Neuronal stem cell (in vitro differentiated cells): ENCODE results near the gene PLD5.
"Not testable (repeated sequence)": the region's sequence is repeated elsewhere in the genome, so short reads cannot be mapped to it uniquely, and the experiment has no call there.

Experiments used
- DNase-seq: peaks from one replicate; pipeline ENCODE4 v3.0.0-alpha.2; 2013; ENCODE audit warnings: low spot score
- H2AFZ ChIP-seq: one replicate; pipeline ENCODE4 v1.6.1; 2013; ENCODE audit warnings: mild to moderate bottlenecking, low read length, inconsistent platforms
- H2AK5ac ChIP-seq: 2 replicates; pipeline ENCODE4 v1.6.1; 2013; ENCODE audit warnings: low read depth, mild to moderate bottlenecking, inconsistent platforms, low read length, moderate library complexity, mixed read lengths
- H2BK120ac ChIP-seq: 2 replicates; pipeline ENCODE4 v1.6.1; 2013; ENCODE audit warnings: low read depth, mild to moderate bottlenecking, inconsistent platforms, low read length, moderate library complexity, mixed read lengths
- H2BK12ac ChIP-seq: one replicate; pipeline ENCODE4 v1.6.1; 2013; ENCODE audit warnings: low read length, inconsistent platforms
- H2BK15ac ChIP-seq: 2 replicates; pipeline ENCODE4 v1.6.1; 2013; ENCODE audit warnings: mild to moderate bottlenecking, low read length, inconsistent platforms, mixed read lengths
- H2BK5ac ChIP-seq: one replicate; pipeline ENCODE4 v1.6.1; 2013; ENCODE audit warnings: inconsistent platforms, mild to moderate bottlenecking, low read length, moderate library complexity
- H3K14ac ChIP-seq: one replicate; pipeline ENCODE4 v1.6.1; 2013; ENCODE audit warnings: low read length, inconsistent platforms
- H3K18ac ChIP-seq: 2 replicates; pipeline ENCODE4 v1.6.1; 2013; ENCODE audit warnings: low read length, inconsistent platforms
- H3K23ac ChIP-seq: 2 replicates; pipeline ENCODE4 v1.6.1; 2013; ENCODE audit warnings: low read depth, mild to moderate bottlenecking, mixed read lengths, low read length, inconsistent platforms; ENCODE audit not compliant: poor library complexity
- H3K27ac ChIP-seq: replicated peaks from 3 replicates; pipeline ENCODE4 v1.5.1; 2013; ENCODE audit warnings: low read length, inconsistent platforms
- H3K27me3 ChIP-seq, 3 experiments: 2 replicates each; pipeline ENCODE4 v1.6.1; 2013; ENCODE audit warnings: low read length in 3 of 3, mild to moderate bottlenecking in 2 of 3, inconsistent platforms in 1 of 3, low read depth in 1 of 3, mixed read lengths in 1 of 3, moderate library complexity in 1 of 3; ENCODE audit not compliant: control insufficient read depth in 3 of 3, insufficient read depth in 3 of 3
- H3K36me3 ChIP-seq, 2 donors: replicated peaks in 1 of 2; 2 replicates each; pipeline ENCODE4 v1.6.1; 2013; ENCODE audit warnings: low read length in 2 of 2; ENCODE audit not compliant: control insufficient read depth in 2 of 2, insufficient read depth in 2 of 2
- H3K4ac ChIP-seq: 2 replicates; pipeline ENCODE4 v1.6.1; 2013; ENCODE audit warnings: inconsistent platforms, mild to moderate bottlenecking, low read length, moderate library complexity
- H3K4me1 ChIP-seq, 2 donors: 1 replicate in 1 of 2; 2 replicates in 1 of 2; pipeline ENCODE4 v1.6.1; 2013; ENCODE audit warnings: low read length in 2 of 2, low read depth in 1 of 2; ENCODE audit not compliant: control insufficient read depth in 2 of 2, insufficient read depth in 1 of 2
- H3K4me2 ChIP-seq: one replicate; pipeline ENCODE4 v1.6.1; 2013; ENCODE audit warnings: mild to moderate bottlenecking, low read length, inconsistent platforms; ENCODE audit not compliant: insufficient read depth, poor library complexity, severe bottlenecking
- H3K4me3 ChIP-seq, 2 donors: 2 replicates each; pipeline ENCODE4 v1.5.1; 2013; ENCODE audit warnings: low read length in 2 of 2, mild to moderate bottlenecking in 2 of 2, inconsistent platforms in 1 of 2, moderate library complexity in 1 of 2
- H3K79me1 ChIP-seq: one replicate; pipeline ENCODE4 v1.6.1; 2013; ENCODE audit warnings: low read depth, mild to moderate bottlenecking, inconsistent platforms, low read length, moderate library complexity
- H3K9ac ChIP-seq: one replicate; pipeline ENCODE4 v1.6.1; 2013; ENCODE audit warnings: mild to moderate bottlenecking, low read depth, low read length, inconsistent platforms; ENCODE audit not compliant: poor library complexity
- H3K9me3 ChIP-seq, 2 donors: replicated peaks in 1 of 2; 2 replicates each; pipeline versions ENCODE3 to v1.6.1; 2013; ENCODE audit warnings: low read length in 2 of 2, mild to moderate bottlenecking in 2 of 2, inconsistent platforms in 1 of 2, low read depth in 1 of 2, mixed read lengths in 1 of 2, moderate library complexity in 1 of 2; ENCODE audit not compliant: control insufficient read depth in 2 of 2, insufficient read depth in 1 of 2
- H4K8ac ChIP-seq: one replicate; pipeline ENCODE4 v1.6.1; 2013; ENCODE audit warnings: low read depth, mild to moderate bottlenecking, inconsistent platforms, low read length, moderate library complexity
- H4K91ac ChIP-seq: one replicate; pipeline ENCODE4 v1.6.1; 2013; ENCODE audit warnings: low read length, low read depth, mild to moderate bottlenecking, inconsistent platforms; ENCODE audit not compliant: poor library complexity
- WGBS, 2 donors: extraction: QIAGEN DNeasy Blood & Tissue Kit; methylation state at CpG; one replicate each; pipeline ENCODE4 v1.1.7; 2013; ENCODE audit warnings: missing lambda C conversion rate in 2 of 2, mixed read lengths in 1 of 2; ENCODE audit not compliant: insufficient read length in 2 of 2, insufficient replicate concordance in 1 of 2; ENCODE audit errors: extremely low coverage in 2 of 2; 5-methylcytosine and 5-hydroxymethylcytosine counted together

The PLD5 gene

DNA sequence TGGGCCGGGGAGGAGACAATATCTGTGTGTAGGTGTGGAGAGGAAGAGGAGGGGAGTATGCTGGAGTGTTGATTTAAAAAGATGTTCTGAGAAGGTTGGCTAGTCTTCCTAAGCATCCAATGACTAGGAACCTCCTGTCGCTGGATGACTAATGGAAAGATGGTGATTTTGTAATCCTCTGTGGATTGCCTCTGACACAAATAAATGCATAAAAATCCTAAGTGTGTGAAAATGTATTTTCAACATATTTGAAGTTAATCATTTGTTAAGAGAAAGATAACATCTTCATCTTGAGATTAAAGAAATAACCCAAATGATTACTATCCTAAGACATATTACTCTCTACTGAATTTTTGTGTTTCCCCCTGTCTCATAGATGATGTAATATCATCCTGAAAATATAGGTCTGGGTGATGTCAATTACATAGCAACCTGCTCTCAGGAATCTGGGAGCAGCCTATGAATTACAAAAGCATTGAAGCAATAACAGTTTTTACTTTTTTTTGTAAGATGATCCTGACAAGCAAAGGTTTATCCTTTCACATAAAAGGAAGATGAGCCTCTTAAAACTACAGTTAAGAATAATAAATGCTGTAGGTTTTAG, 305.1 kb downstream of the PLD5 start:
- H2BK12ac ChIP-seq, result no peak overlapping the region
- H2BK5ac ChIP-seq, result no peak overlapping the region
- H3K4me2 ChIP-seq, result no peak overlapping the region
- H3K4me3 ChIP-seq, result no peak overlapping the region
- H3K4ac ChIP-seq, result no peak overlapping the region
- no peak overlapping the region for H3K23ac ChIP-seq
- H2AK5ac ChIP-seq, result no peak overlapping the region
- H3K27me3 ChIP-seq, result no peaks in the 10 kb centered on the region
- H3K18ac ChIP-seq, result no peak overlapping the region
- no peaks in the 10 kb centered on the region for H3K79me1 ChIP-seq
- H2AFZ ChIP-seq, result no peak overlapping the region
- H2BK15ac ChIP-seq, result no peak overlapping the region
- H3K9ac ChIP-seq, result no peak overlapping the region
- WGBS, 2 donors, result no CpG with 5 or more reads among the region's 2 CpGs
- peaks cover 0 to 6% of the 10 kb centered on the region in 2 donors for H3K4me1 ChIP-seq
- H3K9me3 ChIP-seq, result peaks cover 2 to 25% of the 10 kb centered on the region in 2 donors
- H3K36me3 ChIP-seq, result no peaks in the 10 kb centered on the region
- no peak overlapping the region for H4K8ac ChIP-seq
- H4K91ac ChIP-seq, result no peak overlapping the region
- DNase-seq, result no peak
- H2BK120ac ChIP-seq, result no peak overlapping the region
- no peak overlapping the region for H3K14ac ChIP-seq
- H3K27ac ChIP-seq, result no peak overlapping the region

DNA sequence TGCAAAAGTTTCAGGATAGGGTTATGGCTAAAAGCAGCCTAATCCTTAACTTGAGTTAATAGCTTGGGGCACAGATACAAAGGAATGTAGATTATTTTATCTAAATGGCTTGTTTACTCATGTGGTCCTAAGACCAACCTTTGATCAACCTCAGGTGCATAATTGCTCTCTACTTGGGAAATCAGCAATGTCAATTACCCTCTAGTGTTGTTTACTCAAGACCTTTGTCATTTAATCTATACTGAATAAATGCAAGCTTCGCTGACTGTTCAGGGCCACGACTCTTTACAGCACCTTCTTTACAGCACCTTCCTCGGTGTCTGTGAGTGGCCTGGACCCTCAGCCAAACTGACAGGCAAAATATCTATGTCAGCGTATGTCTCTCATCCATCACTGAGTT, 308.1 kb downstream of the PLD5 start:
- H3K14ac ChIP-seq, result no peak overlapping the region
- peaks cover 2 to 24% of the 10 kb centered on the region in 2 donors for H3K9me3 ChIP-seq
- no peak overlapping the region for H2BK12ac ChIP-seq
- H2BK5ac ChIP-seq, result no peak overlapping the region
- H3K18ac ChIP-seq, result no peak overlapping the region
- no peaks in the 10 kb centered on the region for H3K79me1 ChIP-seq
- no peak overlapping the region for H4K91ac ChIP-seq
- H3K4me3 ChIP-seq, result no peak overlapping the region
- DNase-seq, result no peak
- H4K8ac ChIP-seq, result no peak overlapping the region
- no peak overlapping the region for H3K27ac ChIP-seq
- no peak overlapping the region for H3K4ac ChIP-seq
- H3K36me3 ChIP-seq, result no peaks in the 10 kb centered on the region
- no peak overlapping the region for H3K4me2 ChIP-seq
- H3K9ac ChIP-seq, result no peak overlapping the region
- H2AK5ac ChIP-seq, result no peak overlapping the region
- no peak overlapping the region for H2BK15ac ChIP-seq
- no peak overlapping the region for H2AFZ ChIP-seq
- H3K4me1 ChIP-seq, result peaks cover 3 to 10% of the 10 kb centered on the region in 2 donors
- H2BK120ac ChIP-seq, result no peak overlapping the region
- no peaks in the 10 kb centered on the region for H3K27me3 ChIP-seq
- WGBS, 2 donors, result no CpG with 5 or more reads among the region's 4 CpGs
- no peak overlapping the region for H3K23ac ChIP-seq

DNA sequence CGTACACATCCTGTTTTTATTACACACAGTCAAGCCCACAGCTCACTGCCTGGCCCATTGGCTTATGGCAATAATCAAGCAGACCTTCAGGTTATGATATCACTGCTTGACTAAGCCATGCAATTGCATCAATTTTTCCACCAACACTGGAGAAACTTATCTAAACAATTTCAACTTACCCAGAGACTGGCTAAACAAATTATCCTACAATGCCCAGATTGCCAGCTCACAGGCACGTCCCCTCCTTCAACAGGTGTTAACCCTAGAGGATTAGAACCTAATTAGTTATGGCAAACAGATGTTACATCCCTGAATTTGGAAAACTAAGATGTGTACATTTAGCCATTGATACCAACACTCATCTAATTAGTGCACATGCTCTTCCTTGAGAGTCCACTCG, 310.0 kb downstream of the PLD5 start:
- H3K9ac ChIP-seq, H2AK5ac ChIP-seq, H3K27ac ChIP-seq, H2BK5ac ChIP-seq, H3K79me1 ChIP-seq, H3K27me3 ChIP-seq, H3K4me3 ChIP-seq, H2BK15ac ChIP-seq, H3K23ac ChIP-seq, H3K18ac ChIP-seq, H3K4ac ChIP-seq, H2BK12ac ChIP-seq, H3K4me2 ChIP-seq, H3K14ac ChIP-seq, H3K36me3 ChIP-seq, DNase-seq, H4K8ac ChIP-seq, H4K91ac ChIP-seq, H2BK120ac ChIP-seq, H2AFZ ChIP-seq: not testable (repeated sequence)
- WGBS, 2 donors, result no CpG with 5 or more reads among the region's 3 CpGs
- H3K9me3 ChIP-seq, result peaks cover 2 to 24% of the 10 kb centered on the region in 2 donors
- peaks cover 3 to 13% of the 10 kb centered on the region in 2 donors for H3K4me1 ChIP-seq

DNA sequence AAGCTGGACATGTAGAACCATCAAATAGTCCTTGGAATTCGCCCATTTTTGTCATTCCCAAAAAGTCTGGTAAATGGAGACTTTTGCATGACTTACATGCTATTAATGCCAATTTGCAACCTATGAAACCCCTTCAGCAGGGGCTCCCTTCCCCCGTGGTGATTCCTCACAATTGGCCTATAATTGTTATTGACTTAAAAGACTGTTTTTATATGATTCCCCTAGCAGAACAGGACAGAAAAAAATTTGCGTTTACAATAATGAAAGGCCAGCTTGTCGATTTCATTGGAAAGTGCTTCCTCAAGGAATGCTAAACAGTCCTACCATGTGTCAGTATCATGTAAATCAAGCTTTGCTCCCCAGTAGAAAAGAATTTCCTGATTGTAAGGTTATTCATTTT, 311.5 kb downstream of the PLD5 start:
- not testable (repeated sequence) for H3K27ac ChIP-seq, H3K14ac ChIP-seq, H3K79me1 ChIP-seq, H3K9ac ChIP-seq, H2BK15ac ChIP-seq, H3K23ac ChIP-seq, H2BK5ac ChIP-seq, H3K36me3 ChIP-seq, H4K8ac ChIP-seq, H3K4me3 ChIP-seq, H4K91ac ChIP-seq, H3K4ac ChIP-seq, H2AFZ ChIP-seq, H2AK5ac ChIP-seq, H2BK120ac ChIP-seq, H2BK12ac ChIP-seq, H3K4me2 ChIP-seq, H3K18ac ChIP-seq, H3K27me3 ChIP-seq, DNase-seq
- no CpG with 5 or more reads among the region's 4 CpGs for WGBS, 2 donors
- Histone ChIP-seq H3K4me1 (peaks cover 14 to 20% of the 10 kb centered on the region in 2 donors), H3K9me3 (peaks cover 2 to 24% of the 10 kb centered on the region in 2 donors)
